Breast epithelium (tissue), 3 donors: ENCODE results near the gene PRR29.
"Not testable (repeated sequence)": the region's sequence is repeated elsewhere in the genome, so short reads cannot be mapped to it uniquely, and the experiment has no call there.

Source experiments
- CTCF ChIP-seq, 3 donors: fragments of 450-650 bp; IDR thresholded peaks; one replicate each; pipeline ENCODE4 v1.5.1; 2016 to 2017; ENCODE audit warnings: antibody characterized with exemption in 3 of 3, mild to moderate bottlenecking in 3 of 3, moderate library complexity in 3 of 3
- POLR2A ChIP-seq: fragments of 450-650 bp; IDR thresholded peaks from one replicate; pipeline ENCODE4 v1.6.1; 2016; ENCODE audit warnings: antibody characterized with exemption, mild to moderate bottlenecking, moderate library complexity
- POLR2AphosphoS5 ChIP-seq, 3 donors: sonication (generic); formaldehyde crosslinking; IDR thresholded peaks; one replicate each; pipeline ENCODE4 v1.6.1; 2017; ENCODE audit warnings: antibody characterized with exemption in 3 of 3

GRCh38 chr17:64019551-64019961, 21.4 kb downstream of the PRR29 start:
- TF ChIP-seq POLR2A; CTCF (IDR thresholded peaks at IDR 0.05); POLR2AphosphoS5 (IDR thresholded peaks at IDR 0.05): not testable (repeated sequence)
